ENCODE measurements around the gene BNC1.
A peak's percentile ranks its signal among the peaks of the same experiment; 100 is the strongest.

Gene BNC1, protein sequence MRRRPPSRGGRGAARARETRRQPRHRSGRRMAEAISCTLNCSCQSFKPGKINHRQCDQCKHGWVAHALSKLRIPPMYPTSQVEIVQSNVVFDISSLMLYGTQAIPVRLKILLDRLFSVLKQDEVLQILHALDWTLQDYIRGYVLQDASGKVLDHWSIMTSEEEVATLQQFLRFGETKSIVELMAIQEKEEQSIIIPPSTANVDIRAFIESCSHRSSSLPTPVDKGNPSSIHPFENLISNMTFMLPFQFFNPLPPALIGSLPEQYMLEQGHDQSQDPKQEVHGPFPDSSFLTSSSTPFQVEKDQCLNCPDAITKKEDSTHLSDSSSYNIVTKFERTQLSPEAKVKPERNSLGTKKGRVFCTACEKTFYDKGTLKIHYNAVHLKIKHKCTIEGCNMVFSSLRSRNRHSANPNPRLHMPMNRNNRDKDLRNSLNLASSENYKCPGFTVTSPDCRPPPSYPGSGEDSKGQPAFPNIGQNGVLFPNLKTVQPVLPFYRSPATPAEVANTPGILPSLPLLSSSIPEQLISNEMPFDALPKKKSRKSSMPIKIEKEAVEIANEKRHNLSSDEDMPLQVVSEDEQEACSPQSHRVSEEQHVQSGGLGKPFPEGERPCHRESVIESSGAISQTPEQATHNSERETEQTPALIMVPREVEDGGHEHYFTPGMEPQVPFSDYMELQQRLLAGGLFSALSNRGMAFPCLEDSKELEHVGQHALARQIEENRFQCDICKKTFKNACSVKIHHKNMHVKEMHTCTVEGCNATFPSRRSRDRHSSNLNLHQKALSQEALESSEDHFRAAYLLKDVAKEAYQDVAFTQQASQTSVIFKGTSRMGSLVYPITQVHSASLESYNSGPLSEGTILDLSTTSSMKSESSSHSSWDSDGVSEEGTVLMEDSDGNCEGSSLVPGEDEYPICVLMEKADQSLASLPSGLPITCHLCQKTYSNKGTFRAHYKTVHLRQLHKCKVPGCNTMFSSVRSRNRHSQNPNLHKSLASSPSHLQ

DNA sequence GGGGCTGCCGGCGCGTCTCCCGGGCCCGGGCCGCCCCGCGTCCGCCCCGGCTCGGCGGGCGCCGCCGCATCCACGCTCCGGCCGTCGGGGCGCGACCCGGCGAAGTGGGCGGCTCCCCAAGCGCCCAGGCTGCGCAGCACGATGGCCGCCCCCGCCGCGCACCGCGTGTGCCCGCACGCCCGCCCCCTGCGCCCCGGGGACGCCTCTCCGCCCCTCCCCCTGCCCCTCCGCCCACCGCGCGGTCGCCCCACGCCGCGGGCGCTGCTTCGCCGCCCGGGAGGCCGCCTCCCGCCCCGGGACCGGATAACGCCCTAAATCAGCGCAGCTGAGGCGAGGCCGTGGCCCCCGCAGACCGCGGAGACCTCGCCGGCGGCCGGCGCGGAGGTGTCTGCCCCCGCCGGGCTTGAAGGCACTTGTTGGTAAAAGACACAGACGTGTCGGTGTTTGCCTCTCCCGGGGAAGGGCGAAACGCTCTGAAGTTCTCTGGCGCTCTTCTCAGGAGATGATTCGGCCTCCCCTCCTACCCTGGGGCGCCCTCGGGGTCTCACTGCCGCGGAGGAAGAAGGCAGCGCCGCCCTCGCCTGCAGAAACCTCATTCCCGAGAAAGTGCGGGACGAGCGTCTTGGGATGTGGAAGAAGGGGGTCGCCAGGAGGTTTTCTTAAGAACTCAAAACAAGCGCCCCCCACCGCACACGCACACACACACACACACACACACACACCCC is at the start of gene BNC1:
Gene BNC1 (minus strand): TSS at position 106 of the 725 bp plus-strand sequence. CDS start 36 bp downstream, at position 70.
- TF ChIP-seq, protein P1, sequence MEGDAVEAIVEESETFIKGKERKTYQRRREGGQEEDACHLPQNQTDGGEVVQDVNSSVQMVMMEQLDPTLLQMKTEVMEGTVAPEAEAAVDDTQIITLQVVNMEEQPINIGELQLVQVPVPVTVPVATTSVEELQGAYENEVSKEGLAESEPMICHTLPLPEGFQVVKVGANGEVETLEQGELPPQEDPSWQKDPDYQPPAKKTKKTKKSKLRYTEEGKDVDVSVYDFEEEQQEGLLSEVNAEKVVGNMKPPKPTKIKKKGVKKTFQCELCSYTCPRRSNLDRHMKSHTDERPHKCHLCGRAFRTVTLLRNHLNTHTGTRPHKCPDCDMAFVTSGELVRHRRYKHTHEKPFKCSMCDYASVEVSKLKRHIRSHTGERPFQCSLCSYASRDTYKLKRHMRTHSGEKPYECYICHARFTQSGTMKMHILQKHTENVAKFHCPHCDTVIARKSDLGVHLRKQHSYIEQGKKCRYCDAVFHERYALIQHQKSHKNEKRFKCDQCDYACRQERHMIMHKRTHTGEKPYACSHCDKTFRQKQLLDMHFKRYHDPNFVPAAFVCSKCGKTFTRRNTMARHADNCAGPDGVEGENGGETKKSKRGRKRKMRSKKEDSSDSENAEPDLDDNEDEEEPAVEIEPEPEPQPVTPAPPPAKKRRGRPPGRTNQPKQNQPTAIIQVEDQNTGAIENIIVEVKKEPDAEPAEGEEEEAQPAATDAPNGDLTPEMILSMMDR (conservative IDR thresholded peaks at IDR 0.05; ENCODE audit: low read length) = no peak
- DNase-seq (ENCODE audit: low read depth) = peak; percentile 26
- peak within 1 kb of the TSS; percentile 80 for H3K4me3 ChIP-seq (ENCODE audit: low read length)

DNA sequence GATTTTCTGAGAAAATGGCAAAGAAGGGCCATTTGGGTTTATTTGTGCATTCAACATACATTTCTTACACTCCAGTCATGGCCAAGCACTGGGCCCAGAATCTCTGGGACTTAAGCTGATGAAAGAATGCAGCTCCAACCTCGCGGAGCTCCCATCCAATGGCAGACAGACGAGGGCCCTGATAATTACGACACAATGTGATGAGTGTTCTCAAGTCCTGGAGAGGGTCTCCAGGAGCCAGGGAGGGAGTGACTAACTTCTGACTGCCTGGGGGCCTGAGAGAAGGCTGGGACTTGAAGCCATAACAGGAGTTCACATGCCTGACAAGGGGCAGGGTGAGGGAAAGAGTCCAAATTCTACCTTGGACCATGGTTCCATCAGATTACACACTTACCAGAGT is 42.6 kb upstream of the BNC1 start:
- TF ChIP-seq, protein P1 (conservative IDR thresholded peaks at IDR 0.05; ENCODE audit: low read length) = no peak
- H3K4me3 ChIP-seq (ENCODE audit: low read length) = no peak overlapping the region
- DNase-seq (ENCODE audit: low read depth) = no peak

DNA sequence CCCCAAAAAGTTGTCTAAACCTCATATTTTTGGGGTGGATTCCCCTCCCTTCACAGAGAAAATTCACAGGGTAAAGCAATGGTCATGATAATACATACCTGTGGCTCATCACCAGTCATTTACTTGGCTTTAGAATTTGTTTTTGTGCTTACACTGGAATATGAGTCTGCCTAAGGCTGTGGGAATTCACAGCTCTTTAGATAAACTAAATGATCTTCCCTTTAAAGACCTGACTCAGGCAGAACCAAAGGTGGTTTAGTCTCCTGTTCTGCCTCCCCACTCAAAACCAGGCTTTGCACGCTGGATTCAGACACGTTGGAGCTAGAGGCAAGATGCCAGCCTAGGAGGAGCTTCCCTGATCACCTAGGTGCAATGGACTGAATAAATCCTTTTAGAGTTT is 40.3 kb upstream of the BNC1 start:
- TF ChIP-seq, protein P1 (conservative IDR thresholded peaks at IDR 0.05; ENCODE audit: low read length) = no peak
- no peak for DNase-seq (ENCODE audit: low read depth)
- no peak overlapping the region for H3K4me3 ChIP-seq (ENCODE audit: low read length)

DNA sequence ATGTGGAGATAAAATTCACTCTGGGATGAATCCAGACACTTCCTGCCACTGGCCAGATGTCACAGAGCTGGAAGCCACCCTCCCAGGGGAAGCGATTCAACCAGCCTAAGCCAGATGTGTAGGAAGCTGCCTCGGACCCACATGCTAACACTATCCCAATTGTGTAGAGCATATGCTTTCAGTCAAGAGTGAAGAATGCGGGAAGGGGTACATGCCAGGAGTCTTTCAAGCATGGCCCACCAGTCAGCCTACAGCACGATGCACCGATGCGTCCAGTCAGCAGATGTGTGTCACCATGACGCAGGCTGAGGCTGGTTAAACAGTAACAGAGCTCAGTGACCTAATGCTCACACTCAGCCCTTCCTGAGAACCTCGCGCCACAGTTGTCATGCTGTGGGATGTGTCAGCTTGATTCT is 38.8 kb upstream of the BNC1 start:
- H3K4me3 ChIP-seq (ENCODE audit: low read length) = no peak overlapping the region; the same call in 1 of the 2 replicates
- TF ChIP-seq, protein P1 (conservative IDR thresholded peaks at IDR 0.05; ENCODE audit: low read length) = no peak
- DNase-seq (ENCODE audit: low read depth) = peak; percentile 96

DNA sequence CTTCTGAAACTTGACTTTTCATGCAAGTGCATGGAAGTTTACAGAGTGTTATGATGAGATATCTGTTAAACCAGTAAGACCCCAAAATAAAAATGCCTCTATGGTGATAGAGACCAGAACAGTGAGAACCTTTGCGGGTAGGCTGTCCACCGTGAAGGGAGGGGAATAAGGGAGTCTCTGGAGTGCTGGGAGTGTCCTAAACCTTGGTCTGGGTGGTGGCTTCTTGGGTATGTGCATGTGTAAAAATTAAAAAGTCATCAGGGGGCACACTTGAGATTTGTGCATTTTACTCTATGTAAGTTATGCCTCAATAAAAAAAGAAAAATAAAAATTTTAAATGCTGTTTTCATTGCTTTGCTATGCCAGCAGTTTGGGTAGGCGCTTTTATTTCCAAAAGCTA is 38.2 kb upstream of the BNC1 start:
- TF ChIP-seq, protein P1 (conservative IDR thresholded peaks at IDR 0.05; ENCODE audit: low read length) = no peak
- DNase-seq (ENCODE audit: low read depth) = no peak
- no peak overlapping the region for H3K4me3 ChIP-seq (ENCODE audit: low read length)

DNA sequence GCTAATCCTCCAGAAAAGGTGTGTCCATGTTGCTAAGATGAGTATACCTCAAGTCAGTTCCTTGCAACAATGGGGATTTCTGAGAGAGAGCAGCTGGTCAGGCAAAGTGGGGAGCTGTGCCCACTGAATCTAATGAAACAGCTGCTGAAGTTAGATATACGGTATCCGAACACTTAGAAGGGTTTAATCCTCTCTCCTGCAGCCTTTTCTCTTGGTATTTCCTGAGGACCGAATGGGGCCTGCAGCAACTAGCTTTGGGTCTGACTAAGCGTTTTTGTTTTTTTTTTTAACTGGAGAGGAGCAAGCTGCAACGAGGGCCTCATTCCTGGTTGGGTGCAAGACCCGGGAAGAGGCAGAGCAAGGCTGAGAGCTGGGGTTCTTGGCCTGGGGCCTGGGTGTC is 37.6 kb upstream of the BNC1 start:
- no peak for DNase-seq (ENCODE audit: low read depth)
- no peak overlapping the region for H3K4me3 ChIP-seq (ENCODE audit: low read length)
- TF ChIP-seq, protein P1 (conservative IDR thresholded peaks at IDR 0.05; ENCODE audit: low read length) = no peak

Measured in AG10803 (cell line).